HEK293 (cell line): Measurements from ENCODE around the gene ADAMTSL2.
A peak's percentile ranks its signal among the peaks of the same experiment; 100 is the strongest.

Source experiments
- ZNF169 ChIP-seq: fragments of 450-650 bp; formaldehyde crosslinking; IDR thresholded peaks from 2 replicates; pipeline ENCODE4 v1.5.1; 2016; ENCODE audit warnings: missing biosample characterization, missing genetic modification characterization
- ZNF223 ChIP-seq: fragments of 450-650 bp; formaldehyde crosslinking; IDR thresholded peaks from 2 replicates; pipeline ENCODE4 v1.5.1; 2016; ENCODE audit warnings: missing biosample characterization, missing genetic modification characterization
- ZNF544 ChIP-seq: fragments of 450-650 bp; formaldehyde crosslinking; IDR thresholded peaks from 2 replicates; pipeline ENCODE4 v1.5.0; 2017; ENCODE audit warnings: missing biosample characterization, missing genetic modification characterization
- ZNF558 ChIP-seq: fragments of 450-650 bp; formaldehyde crosslinking; IDR thresholded peaks from 2 replicates; pipeline ENCODE4 v1.5.1; 2016; ENCODE audit warnings: missing biosample characterization, missing genetic modification characterization
- TF ChIP-seq, protein P1 (sequence below): fragments of 450-650 bp; formaldehyde crosslinking; IDR thresholded peaks from 2 replicates; pipeline ENCODE4 v1.5.1; 2016; ENCODE audit warnings: missing biosample characterization, missing genetic modification characterization
- TF ChIP-seq, protein P2 (sequence below): fragments of 450-650 bp; formaldehyde crosslinking; IDR thresholded peaks from 2 replicates; pipeline ENCODE4 v1.5.1; 2017; ENCODE audit warnings: missing biosample characterization, missing genetic modification characterization
- TF ChIP-seq, protein P3 (sequence below): fragments of 450-650 bp; formaldehyde crosslinking; IDR thresholded peaks from 2 replicates; pipeline ENCODE4 v1.5.1; 2016; ENCODE audit warnings: missing biosample characterization, missing genetic modification characterization
- TF ChIP-seq, protein P4 (sequence below): fragments of 450-650 bp; formaldehyde crosslinking; IDR thresholded peaks from 2 replicates; pipeline ENCODE4 v1.5.1; 2016; ENCODE audit warnings: missing biosample characterization, missing genetic modification characterization
- TF ChIP-seq, protein P5 (sequence below): fragments of 450-650 bp; formaldehyde crosslinking; IDR thresholded peaks from 2 replicates; pipeline ENCODE4 v1.5.1; 2016; ENCODE audit warnings: missing biosample characterization, missing genetic modification characterization
- TF ChIP-seq, protein P6 (sequence below): fragments of 450-650 bp; formaldehyde crosslinking; IDR thresholded peaks from 2 replicates; pipeline ENCODE4 v1.5.0; 2017; ENCODE audit warnings: missing biosample characterization, missing genetic modification characterization, borderline replicate concordance
- TF ChIP-seq, protein P7 (sequence below): fragments of 450-650 bp; formaldehyde crosslinking; IDR thresholded peaks from 2 replicates; pipeline ENCODE4 v1.5.1; 2016; ENCODE audit warnings: missing biosample characterization, missing genetic modification characterization

ADAMTSL2 gene

DNA sequence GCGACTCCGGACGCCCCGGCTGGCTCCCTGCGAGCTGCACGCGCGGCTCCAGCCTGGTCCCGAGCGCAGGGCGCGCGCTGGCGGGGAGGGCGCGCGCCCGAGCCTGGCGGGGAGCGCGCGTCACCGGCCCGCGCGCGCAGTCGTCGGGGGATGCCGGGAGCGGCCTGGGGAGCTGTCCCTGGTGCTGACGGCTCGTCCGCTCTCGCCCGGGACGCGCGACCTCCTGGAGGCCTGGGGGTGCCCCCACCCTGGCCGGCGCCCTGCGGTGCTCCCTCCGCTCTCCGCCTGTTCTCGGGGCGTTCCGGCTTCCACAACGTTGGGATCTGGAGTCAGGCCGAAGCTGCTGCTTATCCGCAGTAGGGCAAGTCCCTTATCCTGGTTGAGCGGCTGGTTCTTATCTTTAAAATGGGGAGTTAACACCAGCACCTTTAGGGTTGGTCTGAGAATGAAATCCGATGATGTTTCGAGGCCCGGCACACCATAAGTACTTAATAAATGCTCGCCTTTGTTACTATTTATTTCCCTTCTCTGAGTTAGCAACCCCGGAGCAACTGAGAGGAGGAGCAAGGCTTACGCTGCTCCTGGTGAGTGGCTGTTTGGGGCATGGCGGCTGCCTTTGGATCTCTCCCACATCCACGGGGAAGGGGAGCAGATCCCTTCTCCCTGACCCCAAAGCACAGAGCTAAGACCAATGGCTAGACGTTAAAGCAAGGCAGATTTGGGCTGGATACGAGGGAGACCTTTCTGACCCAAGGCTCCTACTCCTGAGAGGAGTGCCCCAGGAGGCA lies 75.0 kb downstream of the ADAMTSL2 start, which contains the start of gene FAM163B (continued):
- no peak for TF ChIP-seq ZNF544 (tag by site-specific recombination)
- TF ChIP-seq, protein P1, sequence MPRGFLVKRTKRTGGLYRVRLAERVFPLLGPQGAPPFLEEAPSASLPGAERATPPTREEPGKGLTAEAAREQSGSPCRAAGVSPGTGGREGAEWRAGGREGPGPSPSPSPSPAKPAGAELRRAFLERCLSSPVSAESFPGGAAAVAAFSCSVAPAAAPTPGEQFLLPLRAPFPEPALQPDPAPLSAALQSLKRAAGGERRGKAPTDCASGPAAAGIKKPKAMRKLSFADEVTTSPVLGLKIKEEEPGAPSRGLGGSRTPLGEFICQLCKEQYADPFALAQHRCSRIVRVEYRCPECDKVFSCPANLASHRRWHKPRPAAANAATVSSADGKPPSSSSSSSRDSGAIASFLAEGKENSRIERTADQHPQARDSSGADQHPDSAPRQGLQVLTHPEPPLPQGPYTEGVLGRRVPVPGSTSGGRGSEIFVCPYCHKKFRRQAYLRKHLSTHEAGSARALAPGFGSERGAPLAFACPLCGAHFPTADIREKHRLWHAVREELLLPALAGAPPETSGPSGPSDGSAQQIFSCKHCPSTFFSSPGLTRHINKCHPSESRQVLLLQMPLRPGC (tag by site-specific recombination), result no peak
- TF ChIP-seq, protein P2, sequence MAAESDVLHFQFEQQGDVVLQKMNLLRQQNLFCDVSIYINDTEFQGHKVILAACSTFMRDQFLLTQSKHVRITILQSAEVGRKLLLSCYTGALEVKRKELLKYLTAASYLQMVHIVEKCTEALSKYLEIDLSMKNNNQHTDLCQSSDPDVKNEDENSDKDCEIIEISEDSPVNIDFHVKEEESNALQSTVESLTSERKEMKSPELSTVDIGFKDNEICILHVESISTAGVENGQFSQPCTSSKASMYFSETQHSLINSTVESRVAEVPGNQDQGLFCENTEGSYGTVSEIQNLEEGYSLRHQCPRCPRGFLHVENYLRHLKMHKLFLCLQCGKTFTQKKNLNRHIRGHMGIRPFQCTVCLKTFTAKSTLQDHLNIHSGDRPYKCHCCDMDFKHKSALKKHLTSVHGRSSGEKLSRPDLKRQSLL (tag by site-specific recombination), result no peak
- TF ChIP-seq, protein P3, sequence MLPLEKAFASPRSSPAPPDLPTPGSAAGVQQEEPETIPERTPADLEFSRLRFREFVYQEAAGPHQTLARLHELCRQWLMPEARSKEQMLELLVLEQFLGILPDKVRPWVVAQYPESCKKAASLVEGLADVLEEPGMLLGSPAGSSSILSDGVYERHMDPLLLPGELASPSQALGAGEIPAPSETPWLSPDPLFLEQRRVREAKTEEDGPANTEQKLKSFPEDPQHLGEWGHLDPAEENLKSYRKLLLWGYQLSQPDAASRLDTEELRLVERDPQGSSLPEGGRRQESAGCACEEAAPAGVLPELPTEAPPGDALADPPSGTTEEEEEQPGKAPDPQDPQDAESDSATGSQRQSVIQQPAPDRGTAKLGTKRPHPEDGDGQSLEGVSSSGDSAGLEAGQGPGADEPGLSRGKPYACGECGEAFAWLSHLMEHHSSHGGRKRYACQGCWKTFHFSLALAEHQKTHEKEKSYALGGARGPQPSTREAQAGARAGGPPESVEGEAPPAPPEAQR (tag by site-specific recombination), result no peak
- TF ChIP-seq ZNF169 (tag by site-specific recombination), result no peak
- TF ChIP-seq, protein P4, sequence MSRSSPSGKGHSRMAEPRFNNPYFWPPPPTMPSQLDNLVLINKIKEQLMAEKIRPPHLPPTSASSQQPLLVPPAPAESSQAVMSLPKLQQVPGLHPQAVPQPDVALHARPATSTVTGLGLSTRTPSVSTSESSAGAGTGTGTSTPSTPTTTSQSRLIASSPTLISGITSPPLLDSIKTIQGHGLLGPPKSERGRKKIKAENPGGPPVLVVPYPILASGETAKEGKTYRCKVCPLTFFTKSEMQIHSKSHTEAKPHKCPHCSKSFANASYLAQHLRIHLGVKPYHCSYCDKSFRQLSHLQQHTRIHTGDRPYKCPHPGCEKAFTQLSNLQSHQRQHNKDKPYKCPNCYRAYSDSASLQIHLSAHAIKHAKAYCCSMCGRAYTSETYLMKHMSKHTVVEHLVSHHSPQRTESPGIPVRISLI (tag by site-specific recombination), result no peak
- TF ChIP-seq, protein P5, sequence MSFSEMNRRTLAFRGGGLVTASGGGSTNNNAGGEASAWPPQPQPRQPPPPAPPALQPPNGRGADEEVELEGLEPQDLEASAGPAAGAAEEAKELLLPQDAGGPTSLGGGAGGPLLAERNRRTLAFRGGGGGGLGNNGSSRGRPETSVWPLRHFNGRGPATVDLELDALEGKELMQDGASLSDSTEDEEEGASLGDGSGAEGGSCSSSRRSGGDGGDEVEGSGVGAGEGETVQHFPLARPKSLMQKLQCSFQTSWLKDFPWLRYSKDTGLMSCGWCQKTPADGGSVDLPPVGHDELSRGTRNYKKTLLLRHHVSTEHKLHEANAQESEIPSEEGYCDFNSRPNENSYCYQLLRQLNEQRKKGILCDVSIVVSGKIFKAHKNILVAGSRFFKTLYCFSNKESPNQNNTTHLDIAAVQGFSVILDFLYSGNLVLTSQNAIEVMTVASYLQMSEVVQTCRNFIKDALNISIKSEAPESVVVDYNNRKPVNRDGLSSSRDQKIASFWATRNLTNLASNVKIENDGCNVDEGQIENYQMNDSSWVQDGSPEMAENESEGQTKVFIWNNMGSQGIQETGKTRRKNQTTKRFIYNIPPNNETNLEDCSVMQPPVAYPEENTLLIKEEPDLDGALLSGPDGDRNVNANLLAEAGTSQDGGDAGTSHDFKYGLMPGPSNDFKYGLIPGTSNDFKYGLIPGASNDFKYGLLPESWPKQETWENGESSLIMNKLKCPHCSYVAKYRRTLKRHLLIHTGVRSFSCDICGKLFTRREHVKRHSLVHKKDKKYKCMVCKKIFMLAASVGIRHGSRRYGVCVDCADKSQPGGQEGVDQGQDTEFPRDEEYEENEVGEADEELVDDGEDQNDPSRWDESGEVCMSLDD (tag by site-specific recombination), result no peak
- TF ChIP-seq, protein P6, sequence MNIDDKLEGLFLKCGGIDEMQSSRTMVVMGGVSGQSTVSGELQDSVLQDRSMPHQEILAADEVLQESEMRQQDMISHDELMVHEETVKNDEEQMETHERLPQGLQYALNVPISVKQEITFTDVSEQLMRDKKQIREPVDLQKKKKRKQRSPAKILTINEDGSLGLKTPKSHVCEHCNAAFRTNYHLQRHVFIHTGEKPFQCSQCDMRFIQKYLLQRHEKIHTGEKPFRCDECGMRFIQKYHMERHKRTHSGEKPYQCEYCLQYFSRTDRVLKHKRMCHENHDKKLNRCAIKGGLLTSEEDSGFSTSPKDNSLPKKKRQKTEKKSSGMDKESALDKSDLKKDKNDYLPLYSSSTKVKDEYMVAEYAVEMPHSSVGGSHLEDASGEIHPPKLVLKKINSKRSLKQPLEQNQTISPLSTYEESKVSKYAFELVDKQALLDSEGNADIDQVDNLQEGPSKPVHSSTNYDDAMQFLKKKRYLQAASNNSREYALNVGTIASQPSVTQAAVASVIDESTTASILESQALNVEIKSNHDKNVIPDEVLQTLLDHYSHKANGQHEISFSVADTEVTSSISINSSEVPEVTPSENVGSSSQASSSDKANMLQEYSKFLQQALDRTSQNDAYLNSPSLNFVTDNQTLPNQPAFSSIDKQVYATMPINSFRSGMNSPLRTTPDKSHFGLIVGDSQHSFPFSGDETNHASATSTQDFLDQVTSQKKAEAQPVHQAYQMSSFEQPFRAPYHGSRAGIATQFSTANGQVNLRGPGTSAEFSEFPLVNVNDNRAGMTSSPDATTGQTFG (tag by site-specific recombination), result no peak
- TF ChIP-seq ZNF558 (tag by site-specific recombination), result no peak
- TF ChIP-seq, protein P7, sequence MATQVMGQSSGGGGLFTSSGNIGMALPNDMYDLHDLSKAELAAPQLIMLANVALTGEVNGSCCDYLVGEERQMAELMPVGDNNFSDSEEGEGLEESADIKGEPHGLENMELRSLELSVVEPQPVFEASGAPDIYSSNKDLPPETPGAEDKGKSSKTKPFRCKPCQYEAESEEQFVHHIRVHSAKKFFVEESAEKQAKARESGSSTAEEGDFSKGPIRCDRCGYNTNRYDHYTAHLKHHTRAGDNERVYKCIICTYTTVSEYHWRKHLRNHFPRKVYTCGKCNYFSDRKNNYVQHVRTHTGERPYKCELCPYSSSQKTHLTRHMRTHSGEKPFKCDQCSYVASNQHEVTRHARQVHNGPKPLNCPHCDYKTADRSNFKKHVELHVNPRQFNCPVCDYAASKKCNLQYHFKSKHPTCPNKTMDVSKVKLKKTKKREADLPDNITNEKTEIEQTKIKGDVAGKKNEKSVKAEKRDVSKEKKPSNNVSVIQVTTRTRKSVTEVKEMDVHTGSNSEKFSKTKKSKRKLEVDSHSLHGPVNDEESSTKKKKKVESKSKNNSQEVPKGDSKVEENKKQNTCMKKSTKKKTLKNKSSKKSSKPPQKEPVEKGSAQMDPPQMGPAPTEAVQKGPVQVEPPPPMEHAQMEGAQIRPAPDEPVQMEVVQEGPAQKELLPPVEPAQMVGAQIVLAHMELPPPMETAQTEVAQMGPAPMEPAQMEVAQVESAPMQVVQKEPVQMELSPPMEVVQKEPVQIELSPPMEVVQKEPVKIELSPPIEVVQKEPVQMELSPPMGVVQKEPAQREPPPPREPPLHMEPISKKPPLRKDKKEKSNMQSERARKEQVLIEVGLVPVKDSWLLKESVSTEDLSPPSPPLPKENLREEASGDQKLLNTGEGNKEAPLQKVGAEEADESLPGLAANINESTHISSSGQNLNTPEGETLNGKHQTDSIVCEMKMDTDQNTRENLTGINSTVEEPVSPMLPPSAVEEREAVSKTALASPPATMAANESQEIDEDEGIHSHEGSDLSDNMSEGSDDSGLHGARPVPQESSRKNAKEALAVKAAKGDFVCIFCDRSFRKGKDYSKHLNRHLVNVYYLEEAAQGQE, result peak; percentile 95
- TF ChIP-seq ZNF223, result no peak
